Measurements from ENCODE around the gene ENPP6.

Gene ENPP6

DNA sequence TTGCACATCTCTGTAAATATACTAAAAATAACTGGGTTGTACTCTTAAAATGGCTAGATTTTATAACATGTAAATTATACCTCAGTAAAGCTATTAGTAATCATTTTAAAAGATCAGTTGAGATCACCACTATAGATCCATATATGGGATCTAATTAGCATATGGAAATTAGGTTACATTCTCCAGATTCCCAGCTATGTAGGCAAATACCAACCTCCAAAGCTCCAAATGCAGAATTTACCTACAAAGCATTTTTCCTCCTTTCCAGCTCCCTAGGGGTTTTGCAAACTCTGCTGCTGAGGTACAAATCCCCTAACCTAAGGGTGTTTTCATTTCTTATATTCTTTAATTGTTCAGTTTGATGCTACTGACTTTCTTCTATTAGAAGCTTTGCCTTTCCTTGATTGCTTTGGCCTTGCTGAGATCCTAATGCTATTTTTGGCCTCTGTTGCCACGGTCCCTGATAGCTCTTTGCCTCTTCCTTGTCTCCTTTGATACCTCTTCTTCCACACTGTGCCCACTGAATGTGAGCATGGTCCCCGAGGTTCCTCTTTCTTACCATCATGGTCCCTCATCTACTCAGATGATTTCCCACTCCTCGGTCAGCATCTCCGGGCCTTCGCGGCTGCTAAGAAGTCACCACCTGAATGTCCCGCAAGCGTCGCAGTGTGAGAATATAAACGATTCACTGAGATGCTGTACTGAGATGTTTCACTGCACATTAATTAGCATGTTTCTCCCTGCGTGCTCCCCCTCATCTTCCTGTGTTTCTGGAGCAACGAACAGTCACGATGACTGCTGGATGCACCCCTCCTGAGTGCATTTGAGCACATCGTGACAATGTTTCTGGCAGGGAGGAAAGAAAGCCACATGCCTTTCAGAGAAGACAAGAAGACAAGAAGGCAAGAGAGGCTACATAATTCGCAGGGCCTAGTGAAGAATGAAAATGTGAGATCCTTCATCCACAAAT is 23.8 kb downstream of the ENPP6 start:
- H3K36me3 ChIP-seq (ENCODE audit: control insufficient read depth, insufficient read depth, low read length) = no peaks in the 10 kb centered on the region
- H3K9me3 ChIP-seq (ENCODE audit: control insufficient read depth, low read length) = no peaks in the 10 kb centered on the region
- no peaks in the 10 kb centered on the region for H3K4me1 ChIP-seq (ENCODE audit: control insufficient read depth, insufficient read depth, low read length)
- no peak overlapping the region for H3K4me3 ChIP-seq (ENCODE audit: insufficient read depth, low read depth, low read length)
- H3K27ac ChIP-seq (ENCODE audit: insufficient read depth, low read depth, low read length, poor library complexity, severe bottlenecking) = no peak overlapping the region
- WGBS, 2 experiments = 93 to 95% methylated on average over 15 of the region's 15 CpGs
- no peaks in the 10 kb centered on the region for H3K27me3 ChIP-seq (ENCODE audit: control insufficient read depth, insufficient read depth, low read length, poor library complexity, severe bottlenecking)

DNA sequence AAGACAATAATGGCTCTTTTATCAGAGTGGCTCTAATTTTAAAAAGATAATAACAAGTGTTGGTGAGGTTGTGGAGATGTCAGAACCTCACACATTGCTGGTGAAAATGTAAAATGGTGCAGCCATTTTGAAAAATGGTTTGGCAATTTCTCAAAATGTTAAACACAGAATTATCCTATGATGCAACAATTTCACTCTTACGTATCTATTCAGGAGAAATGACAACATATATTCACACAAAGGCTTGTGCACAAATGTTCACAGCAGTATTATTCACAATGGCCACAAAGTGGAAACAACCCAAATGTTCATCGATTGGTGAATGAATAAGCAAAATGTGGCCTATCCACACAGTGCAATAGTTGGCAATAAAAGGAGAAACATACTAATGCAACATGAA is 24.7 kb downstream of the ENPP6 start:
- Histone ChIP-seq H3K27ac (ENCODE audit: insufficient read depth, low read depth, low read length, poor library complexity, severe bottlenecking) (no peak overlapping the region), H3K4me1 (ENCODE audit: control insufficient read depth, insufficient read depth, low read length) (no peaks in the 10 kb centered on the region), H3K27me3 (ENCODE audit: control insufficient read depth, insufficient read depth, low read length, poor library complexity, severe bottlenecking) (no peaks in the 10 kb centered on the region), H3K4me3 (ENCODE audit: insufficient read depth, low read depth, low read length) (no peak overlapping the region), H3K9me3 (ENCODE audit: control insufficient read depth, low read length) (no peaks in the 10 kb centered on the region), H3K36me3 (ENCODE audit: control insufficient read depth, insufficient read depth, low read length) (no peaks in the 10 kb centered on the region)
- 95 to 96% methylated on average over 2 of the region's 2 CpGs for WGBS, 2 experiments

DNA sequence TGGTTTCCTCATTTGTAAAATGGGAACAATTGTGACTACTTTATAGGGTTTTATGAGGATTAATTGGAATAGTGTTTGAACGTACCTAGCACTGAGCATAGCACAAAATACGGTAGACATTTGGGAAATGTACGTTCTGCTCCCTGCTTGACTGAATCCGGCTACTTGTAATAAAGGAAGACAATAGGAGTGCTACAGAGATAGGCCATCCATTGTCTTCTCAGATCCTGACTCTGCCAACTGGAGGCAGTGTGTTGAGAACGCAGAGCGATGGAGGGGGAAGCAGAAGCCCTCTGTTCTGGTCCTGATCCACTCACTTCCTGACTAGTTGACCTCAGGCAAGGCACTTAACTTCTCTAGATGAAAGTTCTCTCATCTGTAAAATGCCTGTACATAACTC is 26.4 kb downstream of the ENPP6 start:
- WGBS, 2 experiments = 94% methylated on average over 6 of the region's 6 CpGs
- no peaks in the 10 kb centered on the region for H3K4me1 ChIP-seq (ENCODE audit: control insufficient read depth, insufficient read depth, low read length)

DNA sequence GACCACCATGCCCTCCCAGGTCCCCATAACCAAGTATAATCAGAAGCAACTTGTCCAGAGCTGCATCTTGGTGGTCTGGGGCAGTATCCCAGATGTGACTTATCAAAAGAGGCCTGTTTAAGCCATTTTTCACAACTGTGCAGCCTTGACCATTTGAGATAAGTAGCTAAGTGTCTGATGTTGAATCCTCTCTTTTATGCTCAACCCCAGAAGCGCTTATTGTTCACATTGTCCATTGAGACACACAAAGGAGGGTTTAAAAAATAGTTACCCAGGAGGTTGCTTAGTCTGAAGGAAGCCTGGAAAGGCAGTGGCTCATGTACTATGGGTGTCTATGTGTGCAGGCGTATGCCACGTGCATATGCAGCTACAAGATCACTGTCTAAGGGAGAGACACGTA is 27.0 kb downstream of the ENPP6 start:
- H3K4me1 ChIP-seq (ENCODE audit: control insufficient read depth, insufficient read depth, low read length) = no peaks in the 10 kb centered on the region
- H3K9me3 ChIP-seq (ENCODE audit: control insufficient read depth, low read length) = no peaks in the 10 kb centered on the region
- H3K36me3 ChIP-seq (ENCODE audit: control insufficient read depth, insufficient read depth, low read length) = no peaks in the 10 kb centered on the region
- H3K27me3 ChIP-seq (ENCODE audit: control insufficient read depth, insufficient read depth, low read length, poor library complexity, severe bottlenecking) = no peaks in the 10 kb centered on the region
- H3K4me3 ChIP-seq (ENCODE audit: insufficient read depth, low read depth, low read length) = no peak overlapping the region
- 96 to 98% methylated on average over 4 of the region's 4 CpGs for WGBS, 2 experiments
- no peak overlapping the region for H3K27ac ChIP-seq (ENCODE audit: insufficient read depth, low read depth, low read length, poor library complexity, severe bottlenecking)

More for the DNA sequence above, 26.4 kb downstream of the ENPP6 start:
- Histone ChIP-seq H3K27me3 (ENCODE audit: control insufficient read depth, insufficient read depth, low read length, poor library complexity, severe bottlenecking) (no peaks in the 10 kb centered on the region), H3K27ac (ENCODE audit: insufficient read depth, low read depth, low read length, poor library complexity, severe bottlenecking) (no peak overlapping the region), H3K36me3 (ENCODE audit: control insufficient read depth, insufficient read depth, low read length) (no peaks in the 10 kb centered on the region), H3K4me3 (ENCODE audit: insufficient read depth, low read depth, low read length) (no peak overlapping the region), H3K9me3 (ENCODE audit: control insufficient read depth, low read length) (no peaks in the 10 kb centered on the region)

DNA sequence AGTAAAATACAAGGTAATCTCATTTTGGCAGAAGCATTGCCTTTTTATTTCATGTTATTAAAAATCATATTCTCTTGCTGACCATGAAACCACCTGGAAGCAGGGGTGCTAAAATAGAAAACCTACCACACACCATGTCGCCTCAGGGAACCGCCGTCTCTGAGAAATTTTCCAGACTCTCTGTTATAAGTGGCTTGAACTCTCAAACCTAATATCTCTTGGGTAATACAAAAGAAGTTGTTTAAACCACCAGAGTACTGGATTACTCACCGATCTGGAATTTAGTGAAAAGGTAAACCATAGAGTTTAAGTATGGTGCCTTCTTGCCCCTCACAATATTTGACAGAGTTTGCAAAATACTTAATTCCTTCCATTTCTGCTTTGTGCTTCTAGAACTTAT is 27.7 kb downstream of the ENPP6 start:
- Histone ChIP-seq H3K4me1 (ENCODE audit: control insufficient read depth, insufficient read depth, low read length) (no peaks in the 10 kb centered on the region), H3K9me3 (ENCODE audit: control insufficient read depth, low read length) (no peaks in the 10 kb centered on the region), H3K36me3 (ENCODE audit: control insufficient read depth, insufficient read depth, low read length) (no peaks in the 10 kb centered on the region), H3K27me3 (ENCODE audit: control insufficient read depth, insufficient read depth, low read length, poor library complexity, severe bottlenecking) (no peaks in the 10 kb centered on the region), H3K4me3 (ENCODE audit: insufficient read depth, low read depth, low read length) (no peak overlapping the region), H3K27ac (ENCODE audit: insufficient read depth, low read depth, low read length, poor library complexity, severe bottlenecking) (no peak overlapping the region)
- 98 to 99% methylated on average over 3 to 4 of the region's 4 CpGs for WGBS, 2 experiments

DNA sequence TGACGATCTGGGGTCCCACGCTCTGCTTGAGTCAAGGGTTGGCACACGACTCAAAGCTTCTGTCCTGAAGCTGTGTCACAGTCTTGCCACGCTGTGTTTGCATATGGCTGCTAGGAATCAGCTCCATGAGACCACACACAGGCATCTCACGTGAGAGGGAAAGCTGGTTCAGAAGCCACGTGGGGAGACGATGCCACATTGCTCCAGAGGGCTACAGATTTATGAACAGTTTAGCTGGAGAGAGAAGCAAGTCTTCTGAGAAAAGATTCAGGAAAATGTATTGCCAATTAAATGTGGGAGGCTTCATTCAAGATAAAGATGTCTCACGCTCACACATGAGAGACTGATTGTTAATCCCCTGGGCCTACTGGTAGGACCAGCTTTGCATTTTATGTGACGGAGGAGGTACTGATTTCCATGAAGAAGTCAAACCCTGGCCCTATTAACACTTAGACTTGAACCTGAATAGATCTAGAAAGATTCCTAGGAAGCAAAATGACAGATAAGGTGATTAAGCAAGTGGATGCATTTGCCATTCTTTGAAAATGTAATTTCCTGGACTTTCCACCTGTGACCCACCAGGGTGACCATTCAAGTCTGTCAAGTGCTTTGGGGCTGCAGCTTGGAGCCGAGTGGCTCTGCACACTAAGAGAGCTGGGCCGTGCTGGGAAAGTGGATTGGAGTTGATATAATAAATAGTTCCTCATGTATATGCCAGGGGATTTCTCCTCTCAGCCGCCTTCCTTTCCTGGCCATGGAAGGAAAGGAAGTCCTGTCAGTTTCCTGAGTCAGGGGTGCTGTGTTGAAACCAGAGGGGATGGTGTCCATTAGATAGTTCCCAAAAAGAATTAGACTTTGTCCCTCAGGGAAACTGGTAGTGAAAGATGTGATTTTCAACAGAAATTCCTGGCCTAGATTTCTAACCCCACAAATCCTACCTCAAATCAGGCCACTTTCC is 29.0 kb downstream of the ENPP6 start:
- 89 to 91% methylated on average over 12 of the region's 12 CpGs for WGBS, 2 experiments
- Histone ChIP-seq H3K27ac (ENCODE audit: insufficient read depth, low read depth, low read length, poor library complexity, severe bottlenecking) (no peak overlapping the region), H3K36me3 (ENCODE audit: control insufficient read depth, insufficient read depth, low read length) (no peaks in the 10 kb centered on the region), H3K4me1 (ENCODE audit: control insufficient read depth, insufficient read depth, low read length) (no peaks in the 10 kb centered on the region), H3K9me3 (ENCODE audit: control insufficient read depth, low read length) (no peaks in the 10 kb centered on the region), H3K4me3 (ENCODE audit: insufficient read depth, low read depth, low read length) (no peak overlapping the region), H3K27me3 (ENCODE audit: control insufficient read depth, insufficient read depth, low read length, poor library complexity, severe bottlenecking) (no peaks in the 10 kb centered on the region)

DNA sequence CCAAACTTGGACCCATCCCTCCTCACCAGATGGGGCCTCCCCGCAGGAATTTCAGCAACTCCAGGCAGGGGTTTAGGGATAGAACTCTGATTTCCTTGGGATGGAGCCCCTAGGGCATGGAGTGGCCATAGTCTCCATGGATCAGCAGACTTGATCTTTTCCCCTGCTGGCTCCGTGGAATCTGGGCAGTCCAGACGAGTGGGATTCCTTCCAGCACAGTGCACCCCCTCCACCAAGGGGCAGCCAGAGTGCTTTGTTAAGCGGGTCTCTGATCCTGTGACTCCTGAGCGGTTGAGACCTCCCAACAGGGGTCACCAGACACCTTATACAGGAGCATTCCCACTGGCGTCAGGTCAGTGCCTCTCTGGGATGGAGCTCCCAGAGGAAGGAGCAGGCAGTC is 40.4 kb downstream of the ENPP6 start:
- 80 to 83% methylated on average over 6 of the region's 6 CpGs for WGBS, 2 experiments
- H3K9me3 ChIP-seq (ENCODE audit: control insufficient read depth, low read length) = no peaks in the 10 kb centered on the region
- H3K27ac ChIP-seq (ENCODE audit: insufficient read depth, low read depth, low read length, poor library complexity, severe bottlenecking) = no peak overlapping the region
- no peaks in the 10 kb centered on the region for H3K4me1 ChIP-seq (ENCODE audit: control insufficient read depth, insufficient read depth, low read length)
- H3K4me3 ChIP-seq (ENCODE audit: insufficient read depth, low read depth, low read length) = no peak overlapping the region
- H3K36me3 ChIP-seq (ENCODE audit: control insufficient read depth, insufficient read depth, low read length) = no peaks in the 10 kb centered on the region
- no peaks in the 10 kb centered on the region for H3K27me3 ChIP-seq (ENCODE audit: control insufficient read depth, insufficient read depth, low read length, poor library complexity, severe bottlenecking)

DNA sequence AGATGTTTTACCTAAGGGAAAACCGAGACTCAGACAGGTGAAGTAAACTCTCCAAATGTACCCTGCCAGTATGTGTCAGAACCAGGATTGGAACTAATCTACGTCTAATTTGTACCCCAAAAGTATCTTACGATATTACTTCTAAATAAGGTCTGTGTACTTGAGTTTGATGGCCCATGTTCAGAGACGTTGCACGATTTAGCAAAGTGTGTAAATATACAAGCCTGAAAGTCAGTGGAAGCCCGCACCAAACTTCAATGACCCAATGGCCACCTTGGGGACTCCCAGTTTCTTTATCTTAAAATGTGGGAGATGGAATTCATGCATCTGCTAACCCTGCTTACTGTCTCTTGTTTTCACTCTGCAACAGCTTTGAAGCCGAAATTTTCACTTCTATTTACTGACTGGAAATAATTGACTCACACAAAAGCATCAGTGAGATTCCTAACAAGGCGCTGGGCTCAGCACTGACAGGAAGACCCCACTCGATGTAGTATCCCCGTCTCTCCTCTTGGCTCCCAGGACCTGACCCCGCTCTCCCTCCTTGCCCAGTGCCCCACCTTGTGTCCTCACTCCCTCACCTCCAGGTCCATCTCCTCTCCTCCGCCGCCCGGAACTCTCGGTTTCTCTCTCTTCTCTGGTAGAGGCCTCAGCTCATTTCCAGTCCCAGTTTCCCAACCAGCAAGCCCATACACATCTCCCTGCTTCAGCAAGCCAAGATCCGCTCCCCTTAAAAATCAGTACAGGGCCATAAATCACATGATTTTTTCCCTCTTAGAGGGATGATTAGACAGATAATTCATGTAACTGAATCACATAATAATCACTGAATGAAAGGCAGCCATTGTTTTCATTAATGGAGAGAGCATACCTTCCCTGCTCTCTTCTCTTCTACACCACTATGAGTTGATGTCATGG is 42.8 kb downstream of the ENPP6 start:
- Histone ChIP-seq H3K27me3 (ENCODE audit: control insufficient read depth, insufficient read depth, low read length, poor library complexity, severe bottlenecking) (no peaks in the 10 kb centered on the region), H3K4me3 (ENCODE audit: insufficient read depth, low read depth, low read length) (no peak overlapping the region), H3K4me1 (ENCODE audit: control insufficient read depth, insufficient read depth, low read length) (no peaks in the 10 kb centered on the region), H3K9me3 (ENCODE audit: control insufficient read depth, low read length) (no peaks in the 10 kb centered on the region), H3K27ac (ENCODE audit: insufficient read depth, low read depth, low read length, poor library complexity, severe bottlenecking) (no peak overlapping the region), H3K36me3 (ENCODE audit: control insufficient read depth, insufficient read depth, low read length) (no peaks in the 10 kb centered on the region)
- 92% methylated on average over 16 of the region's 16 CpGs for WGBS, 2 experiments

DNA sequence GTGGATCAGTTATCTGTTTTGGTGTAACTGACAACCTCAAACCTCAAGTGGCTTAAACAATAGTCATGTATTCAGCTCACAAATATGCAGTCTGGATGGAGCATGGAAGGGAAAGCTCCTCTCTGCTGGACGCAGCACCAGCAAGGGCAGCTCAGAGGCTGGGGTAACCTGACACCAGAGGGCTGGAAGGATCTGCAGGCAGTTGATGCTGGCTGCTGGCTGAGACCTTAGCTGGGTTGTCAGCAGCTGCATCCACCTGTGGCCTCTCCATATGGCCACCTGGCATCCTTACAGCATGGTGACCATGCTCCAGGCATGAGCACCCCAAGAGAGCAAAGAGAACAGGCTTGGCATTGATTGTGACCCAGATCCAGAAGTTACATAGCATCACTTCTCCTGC is 46.7 kb downstream of the ENPP6 start:
- 15 to 17% methylated on average over 1 of the region's 1 CpG for WGBS, 2 experiments
- H3K27me3 ChIP-seq (ENCODE audit: control insufficient read depth, insufficient read depth, low read length, poor library complexity, severe bottlenecking) = peaks cover 25% of the 10 kb centered on the region
- H3K36me3 ChIP-seq (ENCODE audit: control insufficient read depth, insufficient read depth, low read length) = no peaks in the 10 kb centered on the region
- H3K4me1 ChIP-seq (ENCODE audit: control insufficient read depth, insufficient read depth, low read length) = no peaks in the 10 kb centered on the region
- H3K9me3 ChIP-seq (ENCODE audit: control insufficient read depth, low read length) = no peaks in the 10 kb centered on the region
- H3K4me3 ChIP-seq (ENCODE audit: insufficient read depth, low read depth, low read length) = no peak overlapping the region
- no peak overlapping the region for H3K27ac ChIP-seq (ENCODE audit: insufficient read depth, low read depth, low read length, poor library complexity, severe bottlenecking)

Data from ectodermal cell (in vitro differentiated cells).